ENCODE data around the gene PEX19.
A peak's percentile ranks its signal among the peaks of the same experiment; 100 is the strongest.

The PEX19 gene

GRCh38 chr1:160260406-160261382, 24.2 kb downstream of the PEX19 start (continued):
- TF ChIP-seq ZNF473 (tag by site-specific recombination; IDR thresholded peaks at IDR 0.05) (no peak), ZNF623 (tag by site-specific recombination; IDR thresholded peaks at IDR 0.05) (no peak), ZNF76 (tag by site-specific recombination; IDR thresholded peaks at IDR 0.05; ENCODE audit: borderline replicate concordance, low read depth) (peak; percentile 35; the same call in 1 of the 2 replicates), SP2 (tag by site-specific recombination; IDR thresholded peaks at IDR 0.05) (no peak), SETDB1 (IDR thresholded peaks at IDR 0.05; ENCODE audit: insufficient read length, low read length) (no peak), ZNF138 (tag by site-specific recombination; IDR thresholded peaks at IDR 0.05; ENCODE audit: borderline replicate concordance) (no peak), ZNF529 (tag by site-specific recombination; IDR thresholded peaks at IDR 0.05; ENCODE audit: insufficient replicate concordance) (no peak), ZBTB49 (tag by site-specific recombination; IDR thresholded peaks at IDR 0.05; ENCODE audit: low read depth) (0 out of 2 replicates have a peak, but pooled peaks have one; percentile 17), ZNF621 (tag by site-specific recombination; IDR thresholded peaks at IDR 0.05) (no peak), ZNF350 (tag by site-specific recombination; IDR thresholded peaks at IDR 0.05) (no peak), ZNF791 (tag by site-specific recombination; IDR thresholded peaks at IDR 0.05) (no peak), ZXDB (tag by site-specific recombination; IDR thresholded peaks at IDR 0.05) (peak; percentile 87), ZNF214 (tag by site-specific recombination; IDR thresholded peaks at IDR 0.05; ENCODE audit: borderline replicate concordance) (peak; percentile 41; the same call in 1 of the 2 replicates), SCRT1 (tag by site-specific recombination; IDR thresholded peaks at IDR 0.05; ENCODE audit: borderline replicate concordance) (0 out of 2 replicates have a peak, but pooled peaks have one; percentile 23), ZNF560 (tag by site-specific recombination; IDR thresholded peaks at IDR 0.05; ENCODE audit: borderline replicate concordance) (no peak), ZNF223 (tag by site-specific recombination; IDR thresholded peaks at IDR 0.05) (no peak), ZNF266 (tag by site-specific recombination; IDR thresholded peaks at IDR 0.05; ENCODE audit: low read depth) (no peak), MEIS1 (CRISPR knock-in tag; IDR thresholded peaks at IDR 0.05; ENCODE audit: borderline replicate concordance) (no peak), ZNF629 (tag by site-specific recombination; IDR thresholded peaks at IDR 0.05) (peak; percentile 83), REPIN1 (tag by site-specific recombination; IDR thresholded peaks at IDR 0.05; ENCODE audit: low read depth) (no peak; the same call in 1 of the 2 replicates), KLF1 (tag by site-specific recombination; IDR thresholded peaks at IDR 0.05) (peak; percentile 51; the same call in 1 of the 2 replicates), ZNF416 (tag by site-specific recombination; IDR thresholded peaks at IDR 0.05) (no peak), ZFP41 (tag by site-specific recombination; IDR thresholded peaks at IDR 0.05; ENCODE audit: borderline replicate concordance) (no peak), ZNF184 (tag by site-specific recombination; IDR thresholded peaks at IDR 0.05) (peak; percentile 86; the same call in 1 of the 2 replicates), KLF17 (tag by site-specific recombination; IDR thresholded peaks at IDR 0.05) (peak; percentile 63; the same call in 1 of the 2 replicates)
- TF ChIP-seq, protein P1, sequence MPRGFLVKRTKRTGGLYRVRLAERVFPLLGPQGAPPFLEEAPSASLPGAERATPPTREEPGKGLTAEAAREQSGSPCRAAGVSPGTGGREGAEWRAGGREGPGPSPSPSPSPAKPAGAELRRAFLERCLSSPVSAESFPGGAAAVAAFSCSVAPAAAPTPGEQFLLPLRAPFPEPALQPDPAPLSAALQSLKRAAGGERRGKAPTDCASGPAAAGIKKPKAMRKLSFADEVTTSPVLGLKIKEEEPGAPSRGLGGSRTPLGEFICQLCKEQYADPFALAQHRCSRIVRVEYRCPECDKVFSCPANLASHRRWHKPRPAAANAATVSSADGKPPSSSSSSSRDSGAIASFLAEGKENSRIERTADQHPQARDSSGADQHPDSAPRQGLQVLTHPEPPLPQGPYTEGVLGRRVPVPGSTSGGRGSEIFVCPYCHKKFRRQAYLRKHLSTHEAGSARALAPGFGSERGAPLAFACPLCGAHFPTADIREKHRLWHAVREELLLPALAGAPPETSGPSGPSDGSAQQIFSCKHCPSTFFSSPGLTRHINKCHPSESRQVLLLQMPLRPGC (tag by site-specific recombination; IDR thresholded peaks at IDR 0.05): peak; percentile 97
- TF ChIP-seq, protein P2, sequence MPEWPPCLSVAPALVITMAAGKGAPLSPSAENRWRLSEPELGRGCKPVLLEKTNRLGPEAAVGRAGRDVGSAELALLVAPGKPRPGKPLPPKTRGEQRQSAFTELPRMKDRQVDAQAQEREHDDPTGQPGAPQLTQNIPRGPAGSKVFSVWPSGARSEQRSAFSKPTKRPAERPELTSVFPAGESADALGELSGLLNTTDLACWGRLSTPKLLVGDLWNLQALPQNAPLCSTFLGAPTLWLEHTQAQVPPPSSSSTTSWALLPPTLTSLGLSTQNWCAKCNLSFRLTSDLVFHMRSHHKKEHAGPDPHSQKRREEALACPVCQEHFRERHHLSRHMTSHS (tag by site-specific recombination; IDR thresholded peaks at IDR 0.05): no peak
- TF ChIP-seq, protein P3, sequence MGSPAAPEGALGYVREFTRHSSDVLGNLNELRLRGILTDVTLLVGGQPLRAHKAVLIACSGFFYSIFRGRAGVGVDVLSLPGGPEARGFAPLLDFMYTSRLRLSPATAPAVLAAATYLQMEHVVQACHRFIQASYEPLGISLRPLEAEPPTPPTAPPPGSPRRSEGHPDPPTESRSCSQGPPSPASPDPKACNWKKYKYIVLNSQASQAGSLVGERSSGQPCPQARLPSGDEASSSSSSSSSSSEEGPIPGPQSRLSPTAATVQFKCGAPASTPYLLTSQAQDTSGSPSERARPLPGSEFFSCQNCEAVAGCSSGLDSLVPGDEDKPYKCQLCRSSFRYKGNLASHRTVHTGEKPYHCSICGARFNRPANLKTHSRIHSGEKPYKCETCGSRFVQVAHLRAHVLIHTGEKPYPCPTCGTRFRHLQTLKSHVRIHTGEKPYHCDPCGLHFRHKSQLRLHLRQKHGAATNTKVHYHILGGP (tag by site-specific recombination; IDR thresholded peaks at IDR 0.05): peak; percentile 72
